ENCODE data around the gene TMEM167B.

- TF ChIP-seq CTCF (IDR thresholded peaks at IDR 0.05; ENCODE audit: insufficient read depth, low read length): no peak
- no peak for TF ChIP-seq REST (IDR thresholded peaks at IDR 0.05; ENCODE audit: insufficient replicate concordance, low read depth)
- no peak for TF ChIP-seq POLR2AphosphoS5 (IDR thresholded peaks at IDR 0.05; ENCODE audit: low read depth)
- no peak for TF ChIP-seq GABPA (IDR thresholded peaks at IDR 0.05; ENCODE audit: low read depth)
- TF ChIP-seq SPI1 (IDR thresholded peaks at IDR 0.05; ENCODE audit: borderline replicate concordance, low read depth): no peak
Measured at GRCh38 chr1:109083923-109084322, 6.6 kb upstream of the TMEM167B start.

Data from HL-60 (cell line).